ENCODE data around the gene TGFBI. TPM values are rescaled to one million over a fixed set of nuclear protein-coding genes. Genes with fewer than 3 reads are reported as not detected.

Gene TGFBI
- total RNA-seq, 4 donors from 2014 or later = 117 to 338 (median 180) TPM

GRCh38 chr5:136061630-136062365 is 33.0 kb downstream of the TGFBI start:
- DNase-seq (ENCODE audit: low spot score) = no peak
- no peak for ATAC-seq (ENCODE audit: low FRiP score)
- TF ChIP-seq, protein P1, sequence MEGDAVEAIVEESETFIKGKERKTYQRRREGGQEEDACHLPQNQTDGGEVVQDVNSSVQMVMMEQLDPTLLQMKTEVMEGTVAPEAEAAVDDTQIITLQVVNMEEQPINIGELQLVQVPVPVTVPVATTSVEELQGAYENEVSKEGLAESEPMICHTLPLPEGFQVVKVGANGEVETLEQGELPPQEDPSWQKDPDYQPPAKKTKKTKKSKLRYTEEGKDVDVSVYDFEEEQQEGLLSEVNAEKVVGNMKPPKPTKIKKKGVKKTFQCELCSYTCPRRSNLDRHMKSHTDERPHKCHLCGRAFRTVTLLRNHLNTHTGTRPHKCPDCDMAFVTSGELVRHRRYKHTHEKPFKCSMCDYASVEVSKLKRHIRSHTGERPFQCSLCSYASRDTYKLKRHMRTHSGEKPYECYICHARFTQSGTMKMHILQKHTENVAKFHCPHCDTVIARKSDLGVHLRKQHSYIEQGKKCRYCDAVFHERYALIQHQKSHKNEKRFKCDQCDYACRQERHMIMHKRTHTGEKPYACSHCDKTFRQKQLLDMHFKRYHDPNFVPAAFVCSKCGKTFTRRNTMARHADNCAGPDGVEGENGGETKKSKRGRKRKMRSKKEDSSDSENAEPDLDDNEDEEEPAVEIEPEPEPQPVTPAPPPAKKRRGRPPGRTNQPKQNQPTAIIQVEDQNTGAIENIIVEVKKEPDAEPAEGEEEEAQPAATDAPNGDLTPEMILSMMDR (IDR thresholded peaks at IDR 0.05) = no peak

DNA sequence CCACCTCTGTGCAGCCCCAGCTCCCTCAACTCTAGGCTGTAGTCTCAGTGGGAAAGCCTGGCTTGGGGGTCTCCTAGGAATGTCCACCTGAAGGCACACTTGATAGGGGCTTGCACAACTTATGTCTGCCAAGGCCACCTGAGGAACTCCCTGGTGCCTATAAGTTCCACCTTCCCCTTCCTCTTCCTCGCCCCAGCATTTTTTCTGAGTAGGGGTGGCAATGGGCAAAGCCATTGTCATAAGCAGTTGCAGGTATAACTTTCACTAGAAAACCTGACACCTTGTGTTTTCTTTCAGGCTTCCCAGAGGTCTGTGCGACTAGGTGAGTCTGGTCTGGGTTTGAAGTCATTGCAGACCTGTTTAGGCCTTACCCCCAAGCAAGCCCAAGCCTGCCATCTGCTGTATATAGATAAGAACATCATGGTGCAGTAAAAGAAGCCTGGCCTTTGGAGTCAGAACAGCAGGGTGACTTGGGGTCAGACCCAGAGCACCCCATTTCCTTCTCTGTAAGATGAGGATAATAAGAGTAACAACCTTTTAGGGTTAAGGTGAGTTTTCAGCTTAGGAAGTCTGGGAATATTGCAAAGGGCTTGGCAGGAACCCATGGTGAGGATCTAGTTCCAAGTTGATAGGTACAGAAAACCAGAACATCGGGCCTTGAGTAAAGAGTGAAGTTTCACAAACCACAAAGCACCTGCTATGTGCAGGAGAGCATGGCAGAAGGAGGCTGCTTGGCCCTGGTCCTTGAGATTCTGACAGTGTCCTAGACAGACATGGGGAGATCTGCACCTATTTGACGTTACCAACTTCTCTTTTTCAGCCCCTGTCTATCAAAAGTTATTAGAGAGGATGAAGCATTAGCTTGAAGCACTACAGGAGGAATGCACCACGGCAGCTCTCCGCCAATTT is 33.8 kb downstream of the TGFBI start:
- TF ChIP-seq, protein P1 (IDR thresholded peaks at IDR 0.05) = no peak
- DNase-seq (ENCODE audit: low spot score) = no peak
- no peak for ATAC-seq (ENCODE audit: low FRiP score)

DNA sequence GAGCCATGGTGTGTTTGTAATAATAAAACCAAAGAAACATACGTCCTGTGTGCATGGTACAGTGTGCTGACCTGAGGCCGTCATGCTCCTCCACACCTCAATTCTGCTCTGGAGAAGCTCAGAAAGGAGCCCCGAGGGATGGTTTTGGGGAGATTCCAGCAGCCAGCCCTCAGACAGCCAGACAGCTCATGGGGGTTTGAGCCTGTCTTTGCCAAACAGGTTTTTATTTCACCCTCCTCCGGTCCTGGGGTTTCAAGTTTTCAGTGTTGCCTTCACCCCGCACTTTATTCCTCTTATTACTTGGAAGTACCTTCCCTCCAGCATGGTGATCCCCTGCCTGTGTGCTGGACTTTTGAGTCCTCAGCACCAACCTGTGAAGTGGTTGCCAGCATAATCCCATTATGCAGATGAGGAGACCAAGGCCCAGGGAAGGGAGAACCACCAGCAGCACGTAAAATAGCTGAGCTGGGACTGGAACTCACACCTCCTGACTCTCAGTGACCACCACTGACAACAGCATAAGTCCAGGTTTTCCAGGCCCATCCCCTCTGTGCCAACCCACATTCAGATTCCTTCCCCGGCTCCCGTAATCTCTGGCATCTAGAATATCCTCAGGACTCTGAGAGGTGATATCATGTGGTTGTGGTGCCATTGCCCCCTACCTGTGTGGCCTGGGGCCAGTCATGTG is 35.1 kb downstream of the TGFBI start:
- DNase-seq (ENCODE audit: low spot score) (no peak), ATAC-seq (ENCODE audit: low FRiP score) (no peak)
- TF ChIP-seq, protein P1 (IDR thresholded peaks at IDR 0.05) = no peak

DNA sequence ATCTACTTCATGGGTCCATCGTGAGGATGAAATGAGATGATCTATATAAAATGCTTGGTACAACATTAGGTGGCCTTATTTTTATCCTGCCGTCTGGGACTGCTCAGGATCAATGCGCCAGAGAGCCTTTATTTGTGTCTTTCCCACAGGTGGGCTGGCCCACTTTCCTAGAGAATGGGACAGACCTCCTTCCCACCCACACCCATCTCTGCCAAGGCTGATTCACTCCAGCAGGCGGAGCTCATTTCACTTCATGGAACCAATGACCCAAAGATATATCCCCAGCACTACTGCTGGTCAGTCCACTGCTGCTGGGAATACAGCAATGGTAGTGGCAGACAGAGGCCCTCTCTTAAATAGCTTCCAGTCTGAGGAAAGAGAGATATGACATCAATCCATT is 35.7 kb downstream of the TGFBI start:
- DNase-seq (ENCODE audit: low spot score) = no peak
- ATAC-seq (ENCODE audit: low FRiP score) = no peak
- TF ChIP-seq, protein P1 (IDR thresholded peaks at IDR 0.05) = no peak

DNA sequence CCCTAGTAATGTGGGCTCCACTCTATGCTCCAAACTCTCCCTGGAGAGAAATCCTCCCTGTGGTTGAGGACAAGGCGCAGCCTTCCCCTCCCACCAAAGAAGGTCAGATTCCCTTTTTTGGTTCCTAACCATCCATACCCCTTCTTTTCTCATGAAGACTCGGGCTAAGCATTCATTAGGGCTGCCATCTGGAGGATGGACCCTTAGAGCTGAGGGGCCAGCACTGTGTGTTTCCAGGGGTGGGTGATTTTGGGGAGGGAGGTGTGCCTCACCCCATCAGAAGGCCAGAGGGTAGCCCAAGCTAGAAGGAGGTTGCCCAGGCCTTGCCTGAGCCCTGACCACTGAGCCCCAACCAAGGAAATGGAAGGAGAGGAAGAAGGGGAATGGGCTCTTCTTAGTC is 36.8 kb downstream of the TGFBI start:
- TF ChIP-seq, protein P1 (IDR thresholded peaks at IDR 0.05) = no peak
- ATAC-seq (ENCODE audit: low FRiP score) = no peak
- DNase-seq (ENCODE audit: low spot score) = no peak

DNA sequence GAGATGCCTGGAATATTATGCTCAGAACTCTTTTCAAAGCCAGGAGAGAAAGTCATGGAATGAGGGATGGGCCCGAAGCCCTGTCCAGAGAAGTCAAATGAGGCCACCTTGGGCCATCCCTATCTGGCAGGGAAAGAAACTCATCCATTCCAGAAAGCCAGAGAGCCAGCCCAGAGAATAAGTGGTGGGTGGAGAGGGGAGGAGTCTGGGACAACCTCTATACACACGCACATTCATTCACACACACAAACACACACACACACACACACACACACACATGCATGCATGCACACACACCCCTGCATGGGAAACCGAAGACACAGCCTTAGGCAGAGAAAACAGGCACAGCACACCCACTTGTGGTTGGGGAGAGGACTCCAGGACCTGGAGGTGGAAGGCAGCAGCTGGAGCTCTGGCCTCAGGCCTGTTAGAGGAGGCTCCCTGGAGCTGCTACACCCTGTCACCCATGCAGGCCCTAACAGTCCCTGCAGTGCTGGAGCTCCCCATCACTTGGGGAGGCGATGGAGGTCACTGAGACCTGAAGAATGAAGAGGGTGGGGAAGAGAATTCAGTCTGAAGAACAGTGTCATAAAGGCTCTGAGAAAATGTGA is 38.0 kb downstream of the TGFBI start:
- DNase-seq (ENCODE audit: low spot score) (no peak), ATAC-seq (ENCODE audit: low FRiP score) (peak; percentile 70)
- TF ChIP-seq, protein P1 (IDR thresholded peaks at IDR 0.05) = no peak

Data from omental fat pad (tissue), 4 donors.